GM15510 (cell line): ENCODE results near the gene WWOX.

Experiments
- POLR2A ChIP-seq: IDR thresholded peaks from 3 replicates; pipeline ENCODE4 v1.6.1; 2011; ENCODE audit warnings: borderline replicate concordance; ENCODE audit not compliant: insufficient read length; ENCODE audit errors: extremely low read depth

WWOX gene

DNA sequence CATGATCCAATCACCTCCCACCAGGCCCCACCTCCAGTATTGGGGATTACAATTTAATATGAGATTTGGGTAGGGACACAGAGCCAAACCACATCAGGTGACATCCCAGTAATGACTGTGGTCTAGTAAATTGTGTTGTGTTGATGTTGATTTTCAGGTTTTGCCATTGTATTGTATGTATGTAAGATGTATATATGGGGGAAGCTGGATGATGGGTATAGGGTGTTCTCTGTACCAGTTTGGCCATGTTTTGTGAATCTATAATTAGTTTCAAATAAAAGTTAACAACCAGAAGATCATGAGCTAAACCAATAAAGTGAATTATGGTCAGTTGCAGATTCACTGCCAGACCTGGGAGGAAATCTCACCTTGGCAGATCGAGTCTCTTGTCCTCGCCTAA lies 283.7 kb downstream of the WWOX start:
- TF ChIP-seq POLR2A = no peak

DNA sequence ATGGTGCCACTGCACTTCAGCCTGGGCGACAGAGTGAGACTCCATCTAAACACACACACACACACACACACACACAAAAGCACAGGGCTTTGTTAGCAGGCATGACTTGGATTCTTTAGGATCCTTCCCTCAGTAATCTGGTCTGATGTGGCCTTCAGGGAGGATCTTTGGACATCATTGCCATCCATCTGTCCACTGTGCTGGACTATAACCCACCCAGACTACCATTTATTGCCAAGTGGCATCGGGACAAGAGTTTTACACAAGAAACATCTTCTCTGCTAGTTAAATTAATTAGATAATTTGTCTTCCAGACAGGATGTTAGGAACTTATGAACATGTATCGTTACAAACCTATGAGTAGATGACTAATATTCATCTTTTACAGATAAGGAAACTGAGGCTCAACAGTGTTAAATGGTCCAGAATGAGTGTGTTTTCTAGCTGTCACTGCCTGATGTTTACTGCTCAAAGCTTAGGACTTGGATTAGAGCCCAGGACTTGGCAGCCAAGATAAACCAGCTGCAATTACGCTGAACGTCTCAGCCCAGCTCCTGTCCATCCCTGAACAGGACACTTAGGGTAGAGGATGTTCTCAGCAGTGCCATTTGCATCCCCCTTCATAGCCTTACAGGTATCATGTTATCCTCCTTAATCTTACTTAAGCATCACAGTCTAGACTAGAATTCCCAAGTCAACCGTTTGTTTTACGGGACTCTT lies 285.8 kb downstream of the WWOX start:
- no peak for TF ChIP-seq POLR2A

DNA sequence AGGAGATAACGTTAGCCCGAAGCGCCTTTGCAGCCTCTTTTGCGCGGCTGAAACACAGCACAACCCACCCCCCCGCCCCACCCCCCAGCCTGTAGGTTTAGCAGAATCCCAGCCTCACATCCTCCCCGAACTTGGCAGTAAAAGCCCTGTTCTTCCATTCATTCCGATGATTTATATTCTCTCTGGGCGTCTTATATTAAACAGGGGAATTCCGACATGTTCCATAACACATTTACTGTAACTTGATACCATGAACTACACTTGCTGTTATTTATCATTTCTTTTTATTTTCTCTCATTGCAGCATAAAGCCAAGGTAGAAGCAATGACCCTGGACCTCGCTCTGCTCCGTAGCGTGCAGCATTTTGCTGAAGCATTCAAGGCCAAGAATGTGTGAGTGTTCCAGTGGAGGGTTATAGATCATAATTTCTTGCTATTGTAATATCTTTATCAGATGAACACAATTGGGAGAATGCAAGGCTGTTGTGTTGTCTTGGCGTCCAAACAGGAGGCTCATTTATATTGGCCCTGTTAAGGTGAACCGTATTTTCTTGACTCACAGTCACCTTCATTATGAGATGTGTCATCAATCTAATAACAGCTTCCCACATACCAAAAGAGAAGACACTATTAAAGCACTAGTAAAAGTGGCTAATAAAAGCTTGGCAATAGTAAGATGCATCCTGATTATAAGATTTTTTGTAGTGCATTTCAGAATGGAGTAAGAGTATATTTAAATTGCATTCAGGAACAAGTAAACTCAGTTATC lies 287.3 kb downstream of the WWOX start:
- no peak for TF ChIP-seq POLR2A

DNA sequence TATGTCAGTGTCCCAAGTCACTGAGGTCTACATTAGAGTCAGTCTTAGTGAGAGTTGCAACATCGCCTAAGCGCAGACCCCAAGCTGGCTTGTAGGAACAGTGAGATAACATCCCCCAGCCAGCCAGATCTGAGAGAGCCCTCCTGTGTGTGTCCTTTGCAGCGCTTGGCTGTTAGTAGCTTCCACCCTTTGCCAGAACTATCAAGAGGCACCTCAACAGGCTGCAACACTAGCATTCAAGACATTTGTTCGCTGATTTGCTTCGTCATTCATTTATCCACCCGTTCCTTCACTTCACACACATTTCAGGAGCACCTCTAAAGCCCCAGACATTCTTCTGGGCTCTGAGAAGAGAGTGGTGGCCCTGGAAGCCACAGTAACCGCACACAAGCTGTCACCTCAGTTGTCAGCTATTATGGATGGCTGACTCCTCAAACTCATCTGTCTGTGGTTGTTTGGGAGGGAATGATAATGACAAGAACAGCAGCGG lies 289.6 kb downstream of the WWOX start:
- TF ChIP-seq POLR2A = no peak

DNA sequence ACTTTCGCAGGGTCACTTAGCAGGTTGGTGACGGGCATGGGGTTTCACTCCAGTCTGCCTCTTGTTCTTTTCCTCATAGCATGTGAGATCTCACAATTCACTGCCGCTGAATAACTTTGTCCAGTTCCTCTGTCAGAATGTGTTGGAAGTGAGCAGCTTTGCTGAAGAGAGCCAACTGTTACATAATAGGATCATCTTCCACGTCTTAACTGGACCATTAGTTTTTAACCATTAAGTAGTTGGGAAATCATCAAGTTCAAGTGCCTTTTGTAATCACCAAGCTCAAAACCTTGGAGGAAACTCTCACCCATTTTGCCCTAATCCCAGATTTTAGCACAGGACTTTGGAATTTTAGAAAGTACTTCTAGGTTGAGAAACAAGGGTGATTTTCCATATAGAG lies 290.6 kb downstream of the WWOX start:
- TF ChIP-seq POLR2A = no peak

DNA sequence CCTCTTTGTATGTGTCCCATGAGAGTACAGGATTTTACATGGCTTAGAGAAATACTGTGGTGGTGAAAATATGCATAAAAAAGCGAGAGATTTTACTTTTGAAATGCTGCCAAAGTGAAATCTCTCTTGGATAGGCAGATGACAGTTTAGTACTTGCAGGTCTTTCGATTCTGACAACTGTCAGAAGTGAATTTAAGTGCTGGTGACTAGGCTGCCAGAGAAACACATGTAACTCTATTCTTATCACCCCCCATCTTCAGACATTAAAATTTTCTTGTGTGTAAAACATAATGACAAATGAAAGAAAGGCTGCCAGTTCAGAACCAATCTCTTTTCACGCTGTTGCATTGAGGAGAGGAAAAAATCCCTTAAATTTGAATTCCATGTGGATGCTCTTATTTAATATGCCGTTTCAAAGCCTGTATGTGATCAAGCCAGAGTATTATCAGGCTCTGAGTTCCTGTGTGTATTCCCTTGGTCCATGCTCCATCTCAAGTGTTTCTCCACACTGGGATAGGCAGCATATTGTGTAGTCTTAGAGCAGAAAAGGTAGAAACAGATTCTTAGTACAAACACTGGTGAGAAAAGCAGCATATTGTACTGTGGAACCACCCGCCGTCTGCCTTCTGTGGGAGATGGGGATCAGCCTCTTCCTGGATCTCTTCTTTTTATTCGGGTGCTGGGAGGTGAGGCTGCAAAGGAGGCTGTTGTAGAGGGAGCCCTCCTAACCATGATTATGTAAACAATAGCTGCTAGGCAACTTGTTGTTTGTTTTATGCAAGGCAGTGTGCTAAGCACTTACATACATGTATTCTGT lies 291.3 kb downstream of the WWOX start:
- no peak for TF ChIP-seq POLR2A

DNA sequence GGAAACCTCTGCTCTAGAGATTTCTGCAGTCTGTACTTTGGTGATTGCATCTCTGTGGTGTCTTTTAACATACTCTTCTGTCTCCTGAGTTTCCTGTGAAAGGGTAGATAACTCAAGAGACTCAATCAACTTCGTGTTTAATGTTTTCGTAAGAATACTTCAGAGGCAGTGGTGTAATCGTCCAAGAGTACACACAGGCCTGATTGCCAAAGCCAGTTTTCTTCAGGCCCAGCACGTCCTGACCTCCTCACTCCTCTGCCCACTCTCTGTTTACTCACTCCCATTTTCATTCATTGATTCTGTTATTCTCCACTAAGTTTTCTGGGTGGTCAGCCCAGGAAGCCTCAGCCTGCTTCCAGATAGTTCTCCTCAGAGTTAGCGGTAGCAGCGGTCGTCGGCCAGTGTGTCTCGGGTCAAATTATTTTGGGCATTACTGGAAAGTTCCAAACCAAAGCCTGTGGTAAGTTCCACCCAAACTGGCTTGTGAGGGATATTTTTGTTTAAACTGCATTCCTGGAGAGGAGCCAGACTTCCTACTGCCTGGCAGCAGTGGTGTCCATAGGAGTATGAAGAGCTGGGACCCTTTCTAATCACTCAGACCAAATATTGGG lies 293.2 kb downstream of the WWOX start:
- no peak for TF ChIP-seq POLR2A

DNA sequence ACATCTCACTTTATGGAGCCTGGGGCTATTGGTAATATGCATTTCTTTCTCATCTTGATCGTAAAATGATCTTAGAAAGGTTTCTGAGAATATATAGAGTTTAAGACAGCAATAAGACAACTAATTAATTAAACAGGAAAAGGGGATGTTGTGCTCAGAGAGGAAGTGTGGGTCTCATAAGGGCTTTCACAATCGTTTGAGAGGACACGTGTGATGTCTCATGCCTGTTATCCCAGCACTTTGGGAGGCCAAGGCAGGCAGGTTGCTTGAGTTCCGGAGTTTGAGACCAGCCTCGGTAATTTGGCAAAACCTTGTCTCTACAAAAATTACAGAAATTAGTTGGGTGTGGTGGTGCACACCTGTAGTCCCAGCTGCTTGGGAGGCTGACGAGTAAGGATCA lies 295.6 kb downstream of the WWOX start:
- no peak for TF ChIP-seq POLR2A

DNA sequence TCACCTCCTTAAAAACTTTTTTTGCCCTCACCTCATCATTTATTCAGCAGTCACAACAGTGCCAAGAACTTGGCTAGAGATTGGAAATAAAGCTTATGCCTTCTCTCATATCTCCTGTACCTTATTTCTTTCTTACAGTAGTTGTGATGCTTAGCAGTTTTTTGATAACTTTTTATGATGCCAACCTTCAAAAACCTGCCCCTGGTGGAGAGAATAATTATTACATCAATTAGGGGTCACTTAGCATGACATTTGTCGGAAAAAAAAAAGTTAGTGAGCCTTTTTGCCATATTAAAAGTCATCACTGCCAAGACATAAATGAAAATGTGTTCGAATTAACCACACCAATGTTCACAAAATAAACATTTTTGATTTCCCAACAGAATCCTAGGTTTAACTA lies 296.6 kb downstream of the WWOX start:
- no peak for TF ChIP-seq POLR2A

DNA sequence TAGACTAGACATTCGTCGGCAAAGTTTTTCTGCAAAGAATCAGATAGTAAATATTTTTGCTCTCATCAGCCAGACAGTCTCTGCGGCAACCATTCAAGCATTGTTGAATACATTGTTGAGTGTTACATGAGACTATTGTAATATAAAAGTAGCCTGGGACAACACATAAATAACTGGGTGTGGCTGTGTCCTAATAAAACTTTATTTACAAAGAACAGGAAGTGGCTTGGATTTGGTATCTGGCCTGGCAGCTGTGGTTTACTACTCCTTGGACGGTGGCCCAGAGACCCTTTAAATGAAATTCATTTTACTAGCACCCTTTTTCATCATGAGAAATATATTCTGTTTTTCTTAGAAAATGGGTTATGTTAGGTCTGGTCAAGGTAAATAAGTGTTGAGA lies 297.2 kb downstream of the WWOX start:
- no peak for TF ChIP-seq POLR2A

DNA sequence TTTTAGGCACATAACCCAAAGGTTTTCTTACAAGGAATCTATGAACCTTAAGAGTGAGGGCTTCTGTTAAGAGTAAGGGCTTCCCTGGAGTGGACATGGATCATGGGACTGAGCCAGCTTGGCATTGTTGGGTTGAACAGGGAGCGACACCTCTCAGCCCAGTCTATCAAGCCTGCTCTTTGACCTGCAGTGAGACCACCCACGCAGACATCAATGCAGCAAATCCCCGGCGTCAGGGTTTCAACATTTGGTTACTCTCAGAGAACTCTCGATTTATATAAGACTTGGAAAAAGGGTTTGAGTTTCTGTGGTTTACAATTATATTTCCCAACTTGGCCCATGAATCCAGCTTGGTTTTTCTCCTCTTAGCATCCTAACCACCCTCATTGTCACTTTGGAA lies 299.9 kb downstream of the WWOX start:
- no peak for TF ChIP-seq POLR2A

DNA sequence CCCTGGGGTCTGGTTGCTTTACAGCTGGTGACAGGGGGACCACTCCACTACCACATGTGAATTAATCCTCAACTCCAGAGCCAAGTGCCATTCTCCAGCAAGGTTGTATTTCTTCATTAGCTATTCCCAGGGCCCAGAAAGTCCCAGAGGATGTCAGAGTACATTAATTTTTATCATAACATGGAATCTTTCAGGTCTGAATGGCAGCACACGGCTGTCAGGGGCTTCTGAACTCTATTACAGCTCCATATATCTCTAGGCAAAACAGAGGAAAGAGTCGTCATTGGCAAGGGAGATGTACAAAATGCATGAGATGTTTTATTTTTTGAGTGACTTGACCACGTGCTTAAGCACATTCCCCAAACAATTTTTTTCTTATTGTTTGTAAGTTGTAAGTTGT lies 303.4 kb downstream of the WWOX start:
- TF ChIP-seq POLR2A = no peak

DNA sequence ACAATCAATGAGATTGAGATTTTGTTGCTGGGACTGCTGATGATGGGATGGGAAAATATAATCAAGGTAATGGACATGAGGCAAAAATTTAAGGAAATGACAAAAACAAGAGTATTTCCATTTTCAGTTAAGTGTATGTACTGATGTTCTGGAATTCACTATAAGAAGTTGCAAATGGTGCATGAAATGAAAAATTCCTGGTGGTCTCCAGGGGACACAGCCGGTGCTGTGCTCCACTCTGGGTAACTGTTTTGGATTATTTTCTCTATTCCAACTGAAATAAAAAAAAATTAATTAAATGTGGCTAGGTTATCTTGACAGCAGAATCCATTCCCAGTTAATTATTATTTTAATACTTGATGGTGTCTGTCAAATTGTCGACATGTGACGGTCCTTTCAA lies 305.6 kb downstream of the WWOX start:
- TF ChIP-seq POLR2A = no peak

DNA sequence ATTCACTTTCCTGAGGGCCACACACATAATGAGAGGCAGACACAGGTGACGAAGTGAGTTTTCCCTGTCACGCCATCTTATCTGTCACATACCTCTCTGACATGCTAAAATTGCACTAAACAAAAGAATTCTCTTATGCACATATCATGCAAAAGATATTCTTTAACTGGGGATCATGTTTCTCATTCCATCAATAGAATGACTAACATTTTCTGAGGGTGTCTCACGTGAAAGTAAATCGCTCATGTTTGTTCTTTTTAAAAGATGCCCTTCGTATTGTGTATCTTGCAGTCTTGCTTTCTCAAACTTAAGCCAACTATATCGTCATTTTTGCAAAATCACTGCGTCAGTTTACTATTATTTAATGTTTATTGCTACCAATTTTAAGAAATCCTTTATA lies 306.4 kb downstream of the WWOX start:
- no peak for TF ChIP-seq POLR2A

DNA sequence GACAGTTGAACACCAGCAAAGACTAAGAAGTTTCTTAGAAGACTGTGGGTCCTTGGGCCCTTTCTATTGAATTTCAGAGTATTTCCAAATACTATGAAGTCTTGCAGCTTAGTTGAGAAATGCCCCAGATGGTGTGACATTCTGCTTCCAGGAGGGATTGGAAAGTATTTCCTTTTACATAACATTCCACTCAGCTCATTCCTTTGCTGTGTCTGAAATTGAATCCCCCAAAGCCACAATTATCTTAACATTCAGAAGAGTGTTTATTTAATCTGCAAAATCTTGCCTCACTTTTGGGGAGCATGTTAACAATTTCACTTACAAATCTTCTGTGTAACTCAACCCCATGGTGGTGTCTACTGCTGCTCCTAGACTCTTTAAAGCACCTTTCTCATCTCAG lies 307.7 kb downstream of the WWOX start:
- TF ChIP-seq POLR2A = no peak
